Activated B cell treated with CpG ODN at 0.5 μM for 24 hours (primary cell): ENCODE results near the gene EVA1B. TPM values are rescaled to one million over a fixed set of nuclear protein-coding genes. Genes with fewer than 3 reads are reported as not detected.

ENCODE experiments used
- ATAC-seq: fragments of 200-7000 bp; cut with Tn5 transposase; one replicate; pipeline ENCODE4 v1.10.0; 2021; ENCODE audit warnings: low read depth, mild to moderate bottlenecking, moderate library complexity
- CTCF ChIA-PET: fragments of 350-600 bp; sonication (Branson Sonifier 250); formaldehyde crosslinking; loops from one replicate; lab custom pipeline; 2021; ENCODE audit warnings: antibody characterized with exemption; lab: Charles Lee
- POLR2A ChIA-PET: fragments of 350-600 bp; sonication (Branson Sonifier 250); formaldehyde crosslinking; loops from one replicate; lab custom pipeline; 2021; ENCODE audit warnings: antibody characterized with exemption; lab: Charles Lee
- DNase-seq: peaks from one replicate; pipeline ENCODE4 v3.0.0; 2022
- H3K27ac Mint-ChIP-seq: one replicate; pipeline ENCODE4 v1.8.0; 2020; ENCODE audit warnings: mixed read lengths
- H3K27me3 Mint-ChIP-seq: one replicate; pipeline ENCODE4 v1.8.0; 2021; ENCODE audit warnings: mixed read lengths
- H3K36me3 Mint-ChIP-seq: one replicate; pipeline ENCODE4 v1.8.0; 2021; ENCODE audit warnings: low read depth, mixed read lengths
- H3K4me1 Mint-ChIP-seq: one replicate; pipeline ENCODE4 v1.8.0; 2021; ENCODE audit warnings: mixed read lengths
- H3K4me3 Mint-ChIP-seq: one replicate; pipeline ENCODE4 v1.8.0; 2020; ENCODE audit warnings: mild to moderate bottlenecking, mixed read lengths
- H3K9me3 Mint-ChIP-seq: one replicate; pipeline ENCODE4 v1.8.0; 2020; ENCODE audit warnings: mixed read lengths
- CTCF ChIP-seq: fragments of 200-600 bp; IDR thresholded peaks from one replicate; pipeline ENCODE4 v1.8.0; 2022; ENCODE audit warnings: antibody characterized with exemption, mild to moderate bottlenecking
- intact Hi-C: fragments of 100-400 bp; cut with micrococcal nuclease; formaldehyde crosslinking; loops from one replicate; pipeline ENCODE4 v1.15.1; 2024
- total RNA-seq: library from RNA; stranded (reverse); gene quantifications from 2 replicates; pipeline ENCODE4 v1.2.3, GENCODE V29; 2022

EVA1B gene
- total RNA-seq: 1.2 and 1.3 TPM in 2 replicates

- ChIA-PET CTCF (interaction anchor here (0.6 to 1.5 kb wide), 3 partner anchors 23 to 386 kb away, joined by 3 read pairs; no protein-coding TSS in a partner anchor), POLR2A (interaction anchor here (0.7 to 2.9 kb wide), 7 partner anchors 10 to 1240 kb away, joined by 4 to 10 read pairs (median 5); partner anchors contain the start of genes OSCP1 and SH3D21)
- no peak for TF ChIP-seq CTCF
- H3K36me3 Mint-ChIP-seq: no peaks in the 10 kb centered on the region
- H3K27me3 Mint-ChIP-seq: peaks cover 18% of the 10 kb centered on the region
- H3K9me3 Mint-ChIP-seq: no peaks in the 10 kb centered on the region
- no peak for DNase-seq
- intact Hi-C loops: no loop called here
- peak within 1 kb of the TSS; percentile 76 for H3K4me3 Mint-ChIP-seq
- peak; percentile 26 for ATAC-seq
- H3K27ac Mint-ChIP-seq: no peak within 1 kb of the TSS
- H3K4me1 Mint-ChIP-seq: peaks cover 32% of the 10 kb centered on the region
Measured at GRCh38 chr1:36323636-36324352, at the start of gene EVA1B. Gene EVA1B, minus strand, starts transcription at chr1:36323645. Its CDS starts 608 bp downstream, at chr1:36323037.

DNA sequence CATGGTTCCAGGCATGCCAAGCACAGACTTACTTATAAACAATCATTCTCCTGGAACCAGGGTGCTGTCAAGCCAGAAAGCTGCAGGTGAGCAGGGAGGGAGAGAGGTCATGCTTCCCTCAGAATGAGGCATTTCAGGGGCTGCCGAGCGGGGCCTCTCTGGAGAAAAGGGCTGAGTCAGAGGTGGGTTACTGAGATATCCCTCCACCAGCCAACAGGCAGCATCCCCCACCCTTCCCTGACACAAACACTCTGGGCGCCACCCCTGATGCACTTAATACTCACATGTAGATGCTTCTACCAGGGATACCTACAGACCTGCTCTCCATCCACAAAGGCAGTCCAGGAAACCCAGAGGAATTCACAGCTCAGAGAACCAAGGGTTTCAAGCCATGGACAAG lies 49.2 kb upstream of the EVA1B start:
- ATAC-seq: no peak
- no peak for DNase-seq
- Mint-ChIP-seq H3K4me3 (no peak overlapping the region), H3K27ac (peak overlapping the region; percentile 93), H3K36me3 (peaks cover 16% of the 10 kb centered on the region), H3K4me1 (peaks cover 87% of the 10 kb centered on the region), H3K27me3 (no peaks in the 10 kb centered on the region), H3K9me3 (no peaks in the 10 kb centered on the region)
- ChIA-PET CTCF (interaction anchor here (1.4 to 1.7 kb wide), 2 partner anchors 40 to 148 kb away, joined by 3 to 4 read pairs; partner anchors contain the start of gene THRAP3), POLR2A (interaction anchor here (0.9 to 1.4 kb wide), 2 partner anchors 22 to 24 kb away, joined by 5 to 6 read pairs; no protein-coding TSS in a partner anchor)
- TF ChIP-seq CTCF: no peak
- intact Hi-C loops: no loop called here

DNA sequence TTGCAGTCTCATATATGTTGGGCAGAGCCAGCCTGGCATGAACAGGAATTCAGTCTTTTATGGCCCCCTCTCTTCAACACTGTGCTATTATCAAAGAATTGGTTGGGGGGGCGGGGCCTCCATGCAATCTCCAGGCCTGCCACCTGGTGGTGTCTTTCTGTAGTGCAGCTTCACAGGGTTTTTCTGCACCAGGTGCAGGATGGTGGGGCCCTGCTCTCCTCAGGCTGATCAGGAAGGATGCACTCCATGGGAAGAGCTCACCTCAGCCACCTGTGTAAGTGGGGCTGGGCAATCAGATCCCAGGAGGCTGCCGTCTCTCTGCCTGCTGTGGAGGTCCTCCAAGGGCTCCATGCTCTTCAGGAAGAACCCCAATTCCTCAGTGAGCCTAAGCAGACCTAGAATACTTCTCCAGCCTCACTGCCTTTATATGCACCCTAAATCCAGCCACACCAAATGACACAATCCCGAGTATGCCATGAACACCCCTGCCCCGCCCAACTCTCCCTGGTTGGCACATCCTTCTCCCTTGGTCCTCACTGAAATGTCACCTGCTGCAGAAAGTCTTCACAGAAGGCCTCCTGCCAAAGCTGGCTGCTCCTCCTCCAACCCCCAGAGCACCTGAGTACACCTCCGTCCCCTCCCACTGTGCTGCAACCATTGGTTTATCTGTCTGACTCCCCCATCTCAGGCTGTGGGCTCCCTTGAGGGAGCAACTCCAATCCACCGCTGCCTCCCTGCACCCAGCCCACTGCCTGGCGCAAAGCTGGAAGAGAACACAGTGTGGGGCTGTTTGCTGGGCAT lies 45.8 kb upstream of the EVA1B start:
- H3K36me3 Mint-ChIP-seq: peaks cover 27% of the 10 kb centered on the region
- H3K27ac Mint-ChIP-seq: peak overlapping the region; percentile 93
- DNase-seq: peak; percentile 77
- ChIA-PET CTCF (interaction anchor here (0.7 to 3.7 kb wide), 16 partner anchors 9 to 84 kb away, joined by 3 to 29 read pairs (median 4); partner anchors contain the start of gene EVA1B), POLR2A (interaction anchor here (0.8 to 4.0 kb wide), 7 partner anchors 8 to 63 kb away, joined by 3 to 34 read pairs (median 6); partner anchors contain the start of genes LSM10 and SH3D21)
- no peak for TF ChIP-seq CTCF
- peaks cover 84% of the 10 kb centered on the region for H3K4me1 Mint-ChIP-seq
- intact Hi-C loops: loop anchor here (1.0 to 2.0 kb wide), 7 partner anchors 17 to 270 kb away; partner anchors contain the start of genes SH3D21 and TRAPPC3
- H3K4me3 Mint-ChIP-seq: peak overlapping the region; percentile 28
- H3K9me3 Mint-ChIP-seq: no peaks in the 10 kb centered on the region
- H3K27me3 Mint-ChIP-seq: no peaks in the 10 kb centered on the region
- peak; percentile 64 for ATAC-seq

GRCh38 chr1:36367798-36368197 lies 44.4 kb upstream of the EVA1B start:
- H3K27me3 Mint-ChIP-seq: no peaks in the 10 kb centered on the region
- CTCF ChIA-PET: interaction anchor here (0.7 to 3.7 kb wide), 10 partner anchors 8 to 88 kb away, joined by 3 to 29 read pairs (median 8); no protein-coding TSS in a partner anchor
- no peak for ATAC-seq
- H3K4me1 Mint-ChIP-seq: peaks cover 69% of the 10 kb centered on the region
- POLR2A ChIA-PET: interaction anchor here (1.8 to 4.0 kb wide), 3 partner anchors 19 to 30 kb away, joined by 6 to 34 read pairs (median 6); partner anchors contain the start of gene LSM10
- H3K9me3 Mint-ChIP-seq: no peaks in the 10 kb centered on the region
- TF ChIP-seq CTCF: no peak
- no peak overlapping the region for H3K27ac Mint-ChIP-seq
- no peak overlapping the region for H3K4me3 Mint-ChIP-seq
- intact Hi-C loops: loop anchor here (2.0 kb wide), 1 partner anchor 61 kb away; the partner anchor contains the start of gene SH3D21
- H3K36me3 Mint-ChIP-seq: peaks cover 32% of the 10 kb centered on the region
- no peak for DNase-seq
